ENCODE results near the gene TLX1.
"Not testable (repeated sequence)": the region's sequence is repeated elsewhere in the genome, so short reads cannot be mapped to it uniquely, and the experiment has no call there.

Gene TLX1

DNA sequence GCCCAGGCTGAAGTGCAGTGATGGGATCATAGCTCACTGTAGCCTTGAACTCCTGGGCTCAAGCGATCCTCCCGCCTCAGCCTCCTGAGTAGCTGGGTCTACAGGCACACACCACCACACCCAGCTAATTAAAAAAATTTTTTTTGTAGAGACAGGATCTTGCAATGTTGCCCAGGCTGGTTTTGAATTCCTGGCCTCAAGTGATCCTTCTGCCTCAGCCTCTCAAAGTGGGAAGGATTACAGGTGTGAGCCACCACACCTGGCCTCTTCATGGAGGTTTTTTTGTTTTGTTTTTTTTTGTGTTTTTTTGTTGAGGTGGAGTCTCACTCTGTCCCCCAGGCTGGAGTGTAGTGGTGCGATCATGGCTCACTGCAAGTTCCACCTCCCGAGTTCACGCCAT, 23.4 kb downstream of the TLX1 start:
- FAIRE-seq = not testable (repeated sequence)

- FAIRE-seq = no peak
These were observed 24.8 kb downstream of the TLX1 start for GRCh38 chr10:101155896-101156295.

GRCh38 chr10:101157756-101158458, 26.8 kb downstream of the TLX1 start:
- FAIRE-seq = no peak

- FAIRE-seq = no peak
These were observed 27.5 kb downstream of the TLX1 start for GRCh38 chr10:101158459-101159058.

DNA sequence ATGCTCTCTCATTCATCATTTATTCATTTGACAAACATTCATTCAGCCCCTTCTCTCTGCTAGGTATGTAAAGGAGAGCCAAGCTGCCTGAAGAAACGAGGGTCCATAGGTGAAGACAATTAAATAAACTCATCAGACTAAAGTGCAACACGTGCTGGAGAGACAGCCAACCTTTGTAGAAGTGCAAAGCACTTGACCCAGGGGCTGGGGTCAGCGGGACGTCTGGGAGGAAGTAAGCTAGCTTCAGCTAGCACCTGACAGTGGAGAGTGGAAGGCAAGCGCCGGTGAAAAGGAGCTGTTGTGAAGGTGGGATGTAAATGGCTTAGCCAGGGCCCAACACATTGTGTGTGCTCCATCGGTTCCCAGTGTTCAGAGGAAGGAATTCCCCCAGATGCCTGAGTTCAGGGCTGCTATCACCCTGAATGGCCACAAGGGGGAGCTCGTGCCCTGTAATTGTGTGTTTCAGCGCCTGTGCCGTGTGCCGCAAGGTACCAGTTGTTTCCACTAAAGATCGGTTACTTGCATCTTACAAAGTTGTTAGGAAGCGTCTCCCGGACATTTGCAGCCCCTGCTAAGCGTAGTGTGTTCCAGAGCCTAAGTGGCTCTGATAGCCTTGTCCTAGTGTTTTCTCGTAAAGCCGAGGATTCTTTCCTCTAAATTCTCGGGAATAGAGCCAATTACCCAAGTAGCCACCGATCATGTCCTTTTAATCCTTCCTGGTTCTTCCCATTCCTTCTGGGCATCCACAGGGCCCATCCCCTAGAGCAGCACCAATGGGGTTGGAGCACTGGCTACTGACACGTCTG, 30.6 kb downstream of the TLX1 start:
- FAIRE-seq = no peak

DNA sequence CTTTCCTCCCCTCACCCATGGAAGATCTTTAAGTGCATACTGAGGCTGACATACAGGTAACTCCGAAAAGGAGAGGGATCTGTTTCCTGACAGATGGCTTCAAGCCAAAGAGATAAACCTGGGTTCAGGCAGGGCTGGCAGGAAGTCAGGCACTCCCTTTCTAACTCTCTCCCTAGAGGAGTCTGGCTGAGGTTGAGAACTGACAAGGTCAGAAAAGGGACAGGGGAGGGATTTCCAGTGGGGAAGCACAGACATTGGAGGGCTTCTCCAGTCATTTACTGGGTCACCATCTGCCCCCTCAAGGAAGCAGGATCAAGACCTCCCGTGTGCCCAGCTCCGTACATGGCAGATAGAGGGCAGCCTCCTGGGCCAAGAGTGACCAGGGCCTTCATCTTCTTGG, 31.6 kb downstream of the TLX1 start:
- FAIRE-seq = no peak

DNA sequence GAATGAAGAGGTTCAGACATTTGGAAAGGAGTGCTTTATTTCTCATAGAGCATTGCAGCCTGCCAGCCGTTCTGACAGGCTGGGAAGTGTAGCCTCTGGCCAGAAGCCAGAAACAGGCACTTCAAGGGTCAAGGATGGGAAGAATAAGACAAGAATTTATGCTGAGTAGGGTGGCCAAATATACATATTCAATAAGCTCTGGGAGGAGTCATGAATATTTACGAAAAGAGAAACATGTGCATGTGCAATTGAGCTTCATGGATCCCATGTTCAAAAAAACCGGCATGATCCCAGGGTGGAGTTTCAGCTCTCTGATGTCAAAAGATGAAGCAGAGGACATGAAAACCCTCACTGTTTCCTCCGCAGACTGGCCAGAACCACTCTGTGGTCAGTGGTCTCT, 32.9 kb downstream of the TLX1 start:
- FAIRE-seq = no peak

- FAIRE-seq = no peak
These were observed 34.6 kb downstream of the TLX1 start for GRCh38 chr10:101165736-101166135.

DNA sequence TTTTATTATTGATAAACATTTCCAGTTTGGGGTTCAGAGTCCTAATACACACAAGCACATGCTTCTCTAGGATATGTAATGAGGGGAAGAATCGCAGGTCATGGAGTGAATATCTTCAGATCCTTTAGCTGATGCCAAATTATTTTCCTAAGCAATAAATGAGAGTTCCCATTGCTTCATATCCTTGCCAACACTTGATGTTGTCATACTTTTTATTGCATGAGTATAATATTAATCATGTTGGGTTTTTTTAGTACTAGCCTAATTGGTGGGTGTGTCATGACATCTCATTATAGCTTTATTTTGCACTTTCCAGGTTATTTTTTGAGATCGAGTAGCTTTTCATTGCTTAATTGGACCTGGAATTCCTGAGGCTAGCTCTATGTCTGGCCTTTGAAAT, 35.3 kb downstream of the TLX1 start:
- FAIRE-seq = no peak

DNA sequence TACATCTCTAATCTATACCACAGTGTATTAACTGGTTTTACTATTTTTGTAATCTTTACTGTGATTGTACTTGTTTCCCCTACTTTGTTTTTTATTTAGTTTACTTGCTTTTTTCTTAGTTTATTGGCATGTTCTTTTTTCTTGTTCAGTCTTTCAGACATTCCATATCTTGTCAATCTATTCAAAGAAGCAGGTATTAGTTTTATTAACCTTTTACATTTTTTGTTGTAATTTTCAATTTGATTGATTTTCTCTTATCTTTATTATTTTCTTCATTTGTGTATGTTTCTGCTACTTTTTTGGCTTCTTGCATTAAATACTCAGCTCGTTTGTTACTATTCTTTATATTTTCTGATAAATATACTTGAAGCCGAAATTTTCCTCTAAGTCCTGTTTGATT, 41.6 kb downstream of the TLX1 start:
- no peak for FAIRE-seq

DNA sequence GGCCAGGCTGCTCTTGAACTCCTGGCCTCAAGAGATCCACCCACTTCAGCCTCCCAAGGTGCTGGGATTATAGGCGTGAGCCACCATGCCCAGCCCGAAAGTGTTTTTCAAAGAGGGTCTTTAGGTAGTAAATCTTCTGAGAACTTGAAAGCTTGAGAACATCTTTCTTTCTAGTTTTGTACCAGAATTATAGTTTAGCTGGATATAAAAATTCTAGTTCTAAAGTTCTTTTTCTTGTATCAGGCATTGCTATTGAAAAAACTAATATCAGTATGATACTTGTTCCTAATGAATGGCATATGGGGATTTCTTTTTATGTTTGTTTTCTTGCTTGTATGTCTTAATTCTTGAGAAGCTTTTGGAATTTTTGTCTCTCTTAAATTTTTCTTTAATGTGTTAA, 43.2 kb downstream of the TLX1 start:
- FAIRE-seq = no peak

DNA sequence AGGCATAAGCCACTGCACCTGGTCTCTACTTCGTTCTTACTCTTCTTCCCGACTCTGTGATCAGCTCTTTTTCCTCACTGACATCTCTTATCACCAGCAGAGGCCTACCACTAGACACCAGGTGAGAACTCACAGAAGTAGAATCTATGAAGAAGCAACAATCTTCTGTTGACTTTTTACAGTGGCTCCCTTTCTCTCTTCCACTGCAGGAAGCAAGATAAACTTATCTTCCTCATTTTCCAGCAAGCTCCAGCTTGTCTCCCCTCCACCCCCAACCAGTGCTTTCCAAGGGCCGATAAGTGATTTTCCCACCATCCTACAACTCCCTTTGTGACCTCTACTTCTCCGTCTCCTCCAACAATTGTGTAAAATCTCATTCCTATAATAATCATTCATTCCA, 45.5 kb downstream of the TLX1 start:
- no peak for FAIRE-seq

DNA sequence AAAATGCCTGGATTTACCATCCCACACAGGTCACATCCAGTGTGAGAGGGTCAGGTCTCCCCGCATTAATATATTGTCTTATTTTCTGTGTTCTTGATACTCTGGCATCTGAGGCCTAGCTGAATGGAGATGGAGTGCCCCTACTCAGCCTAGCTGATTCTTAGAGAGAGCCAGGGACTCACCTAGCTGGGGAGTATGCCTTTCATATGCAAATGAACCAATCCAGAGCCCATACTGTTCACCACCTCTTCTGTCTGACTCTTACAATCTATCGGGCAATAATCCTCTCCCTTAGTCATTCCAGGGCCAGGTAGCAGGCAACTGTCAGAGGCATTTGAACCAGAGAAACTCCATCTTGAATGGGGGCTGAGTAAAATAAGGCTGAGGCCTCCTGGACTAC, 51.8 kb downstream of the TLX1 start:
- FAIRE-seq = no peak

GRCh38 chr10:101183458-101184183, 52.5 kb downstream of the TLX1 start:
- FAIRE-seq = no peak
